ENCODE results near the gene CT83. TPM values are rescaled to one million over a fixed set of nuclear protein-coding genes. Genes with fewer than 3 reads are reported as not detected.

Gene CT83, protein sequence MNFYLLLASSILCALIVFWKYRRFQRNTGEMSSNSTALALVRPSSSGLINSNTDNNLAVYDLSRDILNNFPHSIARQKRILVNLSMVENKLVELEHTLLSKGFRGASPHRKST
- not detected in 2 replicates for total RNA-seq

GRCh38 chrX:116462822-116463221 lies at the start of gene CT83:
TSS of gene CT83 (minus strand) at chrX:116462976. CDS start at chrX:116462856, 120 bp downstream.

DNA sequence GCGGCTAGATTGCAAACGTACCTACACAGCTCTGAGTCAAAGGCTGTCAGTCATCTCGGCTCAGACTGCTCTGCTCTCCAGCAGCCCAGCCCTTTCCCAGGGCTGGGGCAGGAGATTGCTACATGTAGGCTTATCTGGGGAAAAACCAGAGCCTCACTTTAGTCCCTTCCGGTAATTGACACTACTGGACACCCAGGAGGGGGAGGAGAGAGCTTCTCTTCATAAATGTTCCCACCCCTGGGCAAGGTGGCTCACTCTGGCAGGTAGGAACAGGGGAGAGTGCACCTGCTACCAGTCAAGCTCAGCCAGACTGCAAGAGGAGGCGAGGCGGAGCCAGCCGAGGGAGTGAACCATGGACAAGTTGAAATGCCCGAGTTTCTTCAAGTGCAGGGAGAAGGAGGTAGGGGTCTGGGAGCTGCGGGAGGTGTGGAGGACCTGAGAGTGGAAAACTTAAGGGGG lies 26.4 kb downstream of the CT83 start, which contains the start of gene SLC6A14:
Gene SLC6A14 (plus strand): TSS at position 249 of the 459 bp plus-strand sequence. CDS start 104 bp downstream, at position 353.

Other genes with a start within 250 kb of the CT83 start
- not detected in 2 replicates for gene SLC6A14, start 26.4 kb downstream of the CT83 start, total RNA-seq

Data from regular cardiac myocyte (primary cell).